ENCODE data around the gene DNAJC6.
"Not testable (repeated sequence)": the region's sequence is repeated elsewhere in the genome, so short reads cannot be mapped to it uniquely, and the experiment has no call there.

The DNAJC6 gene

DNA sequence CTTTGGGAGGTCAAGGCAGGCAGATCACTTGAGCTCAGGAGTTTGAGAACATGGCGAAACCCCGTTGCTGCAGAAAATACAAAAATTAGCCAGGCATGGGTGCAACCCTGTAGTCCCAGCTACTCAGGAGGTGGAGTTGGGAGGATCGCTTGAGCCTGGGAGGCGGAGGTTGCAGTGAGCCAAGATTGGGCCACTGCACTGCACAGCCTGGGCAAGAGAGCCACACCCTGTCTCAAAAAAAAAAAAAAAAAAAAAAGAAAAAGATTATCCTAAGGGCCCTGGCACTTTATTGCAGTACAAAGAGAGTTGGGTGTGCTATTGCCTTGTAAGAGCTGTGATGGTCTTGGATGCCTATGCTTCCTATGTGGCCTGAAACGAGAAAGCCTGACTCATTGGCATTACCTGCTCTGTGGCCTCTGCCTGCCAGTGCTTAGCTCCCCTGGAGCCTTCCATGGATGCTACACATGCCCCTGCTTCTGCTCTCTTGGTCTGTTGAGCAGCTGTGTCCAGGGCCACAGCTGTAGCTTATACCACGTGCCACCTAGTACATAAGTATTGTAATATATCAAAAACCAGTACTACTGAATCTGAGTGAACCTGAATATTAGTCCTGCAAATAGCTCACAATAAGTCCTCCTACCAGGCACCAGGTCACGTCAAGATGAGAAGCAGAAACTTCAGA is 45.8 kb downstream of the DNAJC6 start:
- DNase-seq (ENCODE audit: low read depth, low spot score), result no peak

- no peak for DNase-seq (ENCODE audit: low read depth, low spot score)
These were observed 48.1 kb downstream of the DNAJC6 start for GRCh38 chr1:65357291-65357960.

DNA sequence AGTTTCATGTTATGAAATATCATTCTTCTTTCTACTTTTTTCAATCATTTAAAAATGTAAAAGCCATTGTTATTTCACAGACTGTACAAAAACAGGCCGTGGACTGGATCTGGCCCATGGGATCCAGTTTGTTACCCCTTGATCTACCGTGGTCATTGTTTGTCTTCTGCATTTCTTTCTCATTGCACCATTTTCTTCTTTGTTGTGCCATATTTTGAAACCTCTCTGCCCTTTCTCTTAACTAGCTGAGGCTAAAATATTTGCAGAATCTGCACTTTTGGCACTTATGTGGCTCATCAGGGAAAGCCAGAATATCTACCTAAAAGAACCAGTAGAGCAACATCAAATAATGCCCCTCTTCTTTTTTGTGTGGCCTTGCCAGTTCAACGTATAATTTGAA is 50.5 kb downstream of the DNAJC6 start:
- no peak for DNase-seq (ENCODE audit: low read depth, low spot score)

- no peak for DNase-seq (ENCODE audit: low read depth, low spot score)
These were observed 51.3 kb downstream of the DNAJC6 start for GRCh38 chr1:65360648-65361047.

GRCh38 chr1:65362545-65362944 is 53.2 kb downstream of the DNAJC6 start:
- DNase-seq (ENCODE audit: low read depth, low spot score), result no peak

- DNase-seq (ENCODE audit: low read depth, low spot score), result no peak
These were observed 54.1 kb downstream of the DNAJC6 start for GRCh38 chr1:65363484-65363883.

DNA sequence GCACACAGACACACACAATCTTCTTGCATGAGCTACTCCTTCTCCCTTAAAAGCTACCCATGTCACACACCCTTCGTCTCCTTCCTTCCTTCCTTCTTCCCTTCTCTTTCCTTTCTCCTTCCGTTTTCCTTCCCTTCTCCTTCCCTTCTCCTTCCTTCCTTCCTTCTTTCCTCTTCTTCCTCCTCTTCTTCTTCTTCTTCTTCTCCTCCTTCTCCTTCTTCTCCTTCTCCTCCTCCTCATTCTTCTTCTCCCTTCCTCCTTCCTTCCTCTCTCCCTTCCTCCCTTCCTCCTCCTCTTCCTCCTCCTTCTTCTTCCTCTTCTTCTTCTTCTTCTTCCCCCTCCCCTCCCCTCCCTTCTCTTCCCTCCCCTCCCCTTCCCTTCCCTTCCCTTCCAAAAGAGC is 59.1 kb downstream of the DNAJC6 start:
- DNase-seq (ENCODE audit: low read depth, low spot score), result no peak

- no peak for DNase-seq (ENCODE audit: low read depth, low spot score)
These were observed 62.2 kb downstream of the DNAJC6 start for GRCh38 chr1:65371544-65371943.

- DNase-seq (ENCODE audit: low read depth, low spot score), result no peak
These were observed 63.2 kb downstream of the DNAJC6 start for GRCh38 chr1:65372557-65372956.

- no peak for DNase-seq (ENCODE audit: low read depth, low spot score)
These were observed 68.3 kb downstream of the DNAJC6 start for GRCh38 chr1:65377496-65378246.

DNA sequence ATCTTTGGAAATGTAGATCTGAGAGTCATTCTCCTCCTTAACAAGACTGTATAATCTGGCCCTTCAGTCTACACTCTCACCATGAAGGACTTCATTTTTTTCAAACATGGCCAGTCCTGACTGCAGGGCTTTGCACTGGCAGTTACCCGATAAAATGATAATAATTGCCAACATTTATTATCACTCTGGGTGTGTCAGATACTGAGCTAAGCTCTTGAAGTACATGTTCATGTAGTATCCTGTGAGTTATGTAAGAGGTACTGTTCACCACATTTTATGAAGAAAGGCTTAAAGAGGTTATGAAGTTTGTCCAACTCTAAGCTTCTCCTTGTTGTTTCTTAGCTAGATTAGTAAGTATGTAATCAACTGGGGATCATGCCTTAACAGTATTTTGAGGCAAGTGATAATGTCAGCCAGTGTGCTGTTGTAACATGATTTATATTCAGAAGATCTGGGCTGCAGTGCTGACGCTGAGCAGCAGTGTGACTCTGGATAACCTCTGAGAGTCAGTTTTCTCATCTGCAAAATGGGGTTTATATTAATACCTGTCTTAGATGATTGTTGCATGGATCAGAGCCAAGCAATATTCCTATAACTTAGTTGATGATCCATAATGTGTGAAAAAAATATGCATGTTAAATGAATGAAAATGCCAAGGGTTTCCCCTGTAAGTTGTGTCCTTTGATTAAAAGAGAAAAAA is 69.1 kb downstream of the DNAJC6 start:
- no peak for DNase-seq (ENCODE audit: low read depth, low spot score)

GRCh38 chr1:65384426-65384825 is 75.1 kb downstream of the DNAJC6 start:
- DNase-seq (ENCODE audit: low read depth, low spot score), result not testable (repeated sequence)

DNA sequence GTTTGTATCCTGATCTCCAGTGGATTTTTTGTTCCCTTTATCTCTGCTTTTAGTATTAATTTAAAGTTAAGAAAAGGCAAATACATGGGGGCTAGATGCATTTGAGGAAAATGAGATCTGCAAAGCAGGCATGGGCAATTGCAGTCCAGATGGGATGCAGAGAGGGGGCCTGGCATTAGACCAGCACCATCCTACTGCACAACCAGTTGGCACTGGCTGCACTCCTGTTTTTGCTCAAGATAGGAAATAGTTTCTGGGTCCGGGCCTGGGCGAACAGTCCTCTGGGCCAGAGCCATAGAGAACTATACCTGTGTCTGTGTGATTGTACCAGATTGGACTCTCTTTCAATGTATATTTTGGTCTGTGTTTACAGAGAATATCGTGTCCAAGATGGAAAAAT is 77.1 kb downstream of the DNAJC6 start:
- no peak for DNase-seq (ENCODE audit: low read depth, low spot score)

- no peak for DNase-seq (ENCODE audit: low read depth, low spot score)
These were observed 78.5 kb downstream of the DNAJC6 start for GRCh38 chr1:65387821-65388220.

- no peak for DNase-seq (ENCODE audit: low read depth, low spot score)
These were observed 79.8 kb downstream of the DNAJC6 start for GRCh38 chr1:65388908-65389695.

DNA sequence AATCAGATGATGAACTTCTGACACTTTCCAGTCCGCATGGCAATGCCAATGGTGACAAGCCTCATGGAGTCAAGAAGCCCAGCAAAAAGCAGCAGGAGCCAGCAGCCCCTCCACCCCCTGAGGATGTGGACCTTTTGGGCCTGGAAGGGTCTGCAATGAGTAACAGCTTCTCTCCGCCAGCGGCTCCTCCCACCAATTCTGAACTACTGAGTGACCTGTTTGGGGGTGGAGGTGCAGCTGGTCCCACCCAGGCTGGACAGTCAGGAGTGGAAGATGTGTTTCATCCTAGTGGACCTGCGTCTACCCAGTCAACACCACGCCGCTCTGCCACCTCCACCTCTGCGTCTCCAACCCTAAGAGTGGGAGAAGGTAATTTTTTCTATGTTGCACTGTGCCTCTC is 83.2 kb downstream of the DNAJC6 start:
- no peak for DNase-seq (ENCODE audit: low read depth, low spot score)

DNA sequence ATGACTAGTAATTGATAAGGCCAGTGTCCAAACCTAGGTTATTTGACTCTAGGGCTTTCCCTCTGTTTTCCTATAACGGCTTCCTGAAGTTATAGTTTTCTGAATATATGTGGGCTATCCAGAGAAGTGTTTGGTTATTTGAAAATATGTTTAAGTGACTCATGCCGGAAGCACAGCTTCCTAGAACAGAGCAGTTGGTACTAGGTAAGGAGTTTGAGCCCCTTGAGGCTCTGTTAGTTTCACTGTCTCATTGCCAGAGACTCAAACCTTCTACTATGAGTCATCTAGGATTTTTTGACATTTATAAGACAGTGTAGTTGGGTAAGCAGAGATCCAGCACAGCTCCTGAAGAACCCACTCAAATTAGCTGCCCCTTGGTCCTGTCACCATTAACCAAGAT is 84.0 kb downstream of the DNAJC6 start:
- peak; percentile 29 for DNase-seq (ENCODE audit: low read depth, low spot score)

GRCh38 chr1:65393928-65394327 is 84.6 kb downstream of the DNAJC6 start:
- no peak for DNase-seq (ENCODE audit: low read depth, low spot score)

- DNase-seq (ENCODE audit: low read depth, low spot score), result peak; percentile 73
These were observed 86.7 kb downstream of the DNAJC6 start for GRCh38 chr1:65395887-65396612.

GRCh38 chr1:65398083-65398482 is 88.7 kb downstream of the DNAJC6 start:
- no peak for DNase-seq (ENCODE audit: low read depth, low spot score)

- no peak for DNase-seq (ENCODE audit: low read depth, low spot score)
These were observed 89.7 kb downstream of the DNAJC6 start for GRCh38 chr1:65399003-65399402.
